GM21360 (cell line): ENCODE results near the gene LENG1.
A peak's percentile ranks its signal among the peaks of the same experiment; 100 is the strongest.
"Not testable (repeated sequence)": the region's sequence is repeated elsewhere in the genome, so short reads cannot be mapped to it uniquely, and the experiment has no call there.

Experiments used
- ATAC-seq: cut with Tn5 transposase; IDR thresholded peaks from one replicate; pipeline ENCODE4 v1.9.1; 2021; ENCODE audit warnings: mild to moderate bottlenecking, moderate library complexity; ENCODE audit not compliant: unreplicated experiment

Gene LENG1

DNA sequence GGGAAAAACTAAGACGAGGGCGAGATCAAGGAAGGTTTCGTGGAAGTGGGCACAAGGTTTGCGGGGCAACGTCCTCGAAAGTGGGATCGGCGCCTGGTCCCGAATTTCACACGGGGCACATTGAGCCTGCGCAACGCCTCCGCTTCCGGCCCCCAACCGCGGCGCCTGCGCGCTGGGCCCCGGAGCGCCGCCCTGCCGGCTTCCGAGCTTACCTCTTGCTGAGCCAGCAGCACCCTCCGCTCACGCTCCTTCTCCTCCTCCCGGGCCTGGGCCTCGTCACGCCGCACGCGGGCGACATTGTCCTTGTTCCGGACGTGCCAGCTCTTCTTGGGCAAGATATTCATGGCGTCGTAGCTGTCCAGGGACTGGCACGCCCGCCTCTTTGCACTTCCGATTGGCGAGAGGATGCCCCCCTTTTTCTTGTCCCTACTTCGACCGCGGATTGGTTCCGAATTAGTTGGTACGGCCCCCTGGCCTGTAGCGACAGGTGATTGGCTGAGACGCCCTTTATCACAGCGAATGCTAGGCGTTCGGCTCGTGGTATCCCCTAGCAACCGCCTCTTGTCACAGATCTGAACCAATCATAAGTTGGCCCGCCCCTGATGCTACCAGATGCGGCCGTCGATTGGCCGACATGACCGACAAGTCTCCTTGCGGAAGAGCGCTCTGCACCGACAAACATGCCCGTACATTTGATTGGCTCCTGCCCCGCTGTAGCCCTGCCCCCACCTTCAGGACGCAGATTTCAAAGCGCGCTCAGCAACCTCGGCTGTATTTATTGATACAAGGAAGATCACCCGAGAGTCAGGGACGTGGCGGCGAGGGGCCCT lies at the start of gene LENG1:
TSS of gene LENG1 (minus strand) at position 370 of the 830 bp plus-strand sequence. CDS start at position 344, 26 bp downstream.
- ATAC-seq, result peak; percentile 80

DNA sequence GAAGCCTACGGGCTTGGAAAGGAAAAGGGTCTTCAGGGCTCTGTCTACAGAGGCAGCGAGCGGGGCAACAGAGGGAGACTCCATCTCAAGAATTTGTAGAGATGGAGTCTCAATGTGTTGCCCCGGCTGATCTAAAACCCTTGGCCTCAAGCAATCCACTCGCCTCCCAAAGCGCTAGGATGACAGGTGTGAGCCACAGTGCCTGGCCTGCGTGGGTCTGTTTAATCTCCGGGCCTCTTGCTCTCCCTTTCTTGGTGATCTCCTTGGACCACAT lies 49.2 kb upstream of the LENG1 start:
- ATAC-seq, result no peak

DNA sequence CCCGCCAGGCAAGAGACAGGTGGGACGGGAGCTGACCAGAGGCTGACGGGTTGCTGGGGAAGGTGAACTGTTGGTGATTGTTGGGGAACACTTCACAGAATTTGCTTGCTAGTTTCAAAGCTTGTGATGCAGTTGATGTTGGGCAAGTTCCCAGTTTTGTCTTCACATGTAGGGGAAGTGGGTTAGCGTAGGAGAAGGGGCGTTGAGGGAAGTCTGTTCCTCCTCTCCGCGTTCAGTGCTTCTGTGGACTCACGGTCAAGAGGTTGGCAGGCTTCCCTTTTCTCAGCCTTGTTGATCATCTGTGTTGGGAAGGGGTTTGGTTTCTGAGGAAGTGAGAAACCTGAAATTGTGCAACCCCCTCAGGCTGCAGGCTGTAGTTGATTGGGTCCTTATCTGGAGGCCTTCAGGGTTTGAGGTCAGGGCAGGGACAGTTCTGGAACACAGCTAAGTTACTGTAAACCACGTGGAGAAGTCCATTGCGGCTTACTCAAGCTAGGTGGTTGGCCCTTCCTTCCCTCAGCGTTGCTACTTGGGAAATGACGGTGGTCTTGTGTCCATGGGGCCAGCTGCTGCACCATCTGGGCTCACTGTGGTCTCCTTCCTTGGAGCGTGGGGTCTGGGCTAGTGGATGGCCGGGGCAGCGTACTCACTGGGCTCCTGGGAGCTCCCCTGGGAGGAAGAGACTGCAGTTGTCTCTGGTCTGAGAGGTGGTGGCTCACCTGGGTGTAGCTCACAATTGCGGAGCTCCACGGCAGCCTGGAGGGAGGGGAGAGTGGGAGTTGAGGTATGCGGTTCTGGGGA lies 48.7 kb upstream of the LENG1 start:
- ATAC-seq, result peak; percentile 49

GRCh38 chr19:54207676-54207982 lies 48.1 kb upstream of the LENG1 start:
- ATAC-seq, result no peak

- ATAC-seq, result not testable (repeated sequence)
Observed at GRCh38 chr19:54207193-54207592, 47.7 kb upstream of the LENG1 start.

DNA sequence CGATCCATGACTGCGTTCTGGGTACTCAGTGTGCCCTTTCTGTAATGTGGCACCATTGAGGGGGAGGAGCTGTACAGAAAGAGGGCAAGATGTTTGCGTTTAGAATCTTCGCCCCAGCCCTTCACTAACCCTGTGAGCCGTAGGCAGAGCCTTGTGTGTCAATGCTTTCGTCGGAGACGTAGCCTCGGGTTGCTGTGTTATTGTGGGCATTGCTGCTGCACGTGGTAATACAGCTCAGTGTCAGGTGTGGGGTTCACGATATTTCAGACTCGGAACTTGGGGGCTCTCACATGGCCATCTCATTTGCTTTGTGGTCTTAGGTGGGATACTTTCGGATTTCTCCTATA lies 47.3 kb upstream of the LENG1 start:
- ATAC-seq, result no peak

DNA sequence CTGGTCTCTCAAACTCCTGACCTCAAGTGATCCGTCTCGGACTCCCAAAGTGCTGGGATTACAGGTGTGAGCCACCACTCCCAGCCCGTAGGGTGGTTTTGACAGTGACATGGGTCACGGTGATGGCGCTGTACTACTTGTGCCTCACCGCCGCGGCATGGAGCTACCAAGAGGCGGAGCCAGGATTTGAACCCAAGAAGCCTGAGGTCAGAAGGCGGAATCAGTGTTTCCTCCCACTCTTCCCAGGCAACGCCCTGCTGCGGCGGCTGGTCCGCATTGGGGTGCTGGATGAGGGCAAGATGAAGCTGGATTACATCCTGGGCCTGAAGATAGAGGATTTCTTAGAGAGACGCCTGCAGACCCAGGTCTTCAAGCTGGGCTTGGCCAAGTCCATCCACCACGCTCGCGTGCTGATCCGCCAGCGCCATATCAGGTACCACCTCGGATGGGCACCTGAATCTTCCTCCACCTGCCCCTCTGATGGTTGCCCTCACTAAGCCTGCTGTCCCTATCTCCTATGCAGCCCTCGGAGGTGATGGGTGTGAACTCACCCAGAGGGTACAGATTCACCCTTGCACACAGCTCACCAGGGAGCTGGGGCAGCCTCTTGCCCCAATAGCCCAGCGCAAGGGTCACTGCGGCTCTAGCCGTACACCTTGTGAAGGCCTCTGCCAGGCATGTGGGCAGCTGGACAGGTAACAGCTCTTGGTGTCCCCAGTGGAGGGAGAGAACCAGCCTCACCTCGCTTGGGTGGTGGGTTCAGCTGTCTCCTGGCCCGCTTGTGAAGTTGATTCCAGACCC lies 46.7 kb upstream of the LENG1 start:
- no peak for ATAC-seq

DNA sequence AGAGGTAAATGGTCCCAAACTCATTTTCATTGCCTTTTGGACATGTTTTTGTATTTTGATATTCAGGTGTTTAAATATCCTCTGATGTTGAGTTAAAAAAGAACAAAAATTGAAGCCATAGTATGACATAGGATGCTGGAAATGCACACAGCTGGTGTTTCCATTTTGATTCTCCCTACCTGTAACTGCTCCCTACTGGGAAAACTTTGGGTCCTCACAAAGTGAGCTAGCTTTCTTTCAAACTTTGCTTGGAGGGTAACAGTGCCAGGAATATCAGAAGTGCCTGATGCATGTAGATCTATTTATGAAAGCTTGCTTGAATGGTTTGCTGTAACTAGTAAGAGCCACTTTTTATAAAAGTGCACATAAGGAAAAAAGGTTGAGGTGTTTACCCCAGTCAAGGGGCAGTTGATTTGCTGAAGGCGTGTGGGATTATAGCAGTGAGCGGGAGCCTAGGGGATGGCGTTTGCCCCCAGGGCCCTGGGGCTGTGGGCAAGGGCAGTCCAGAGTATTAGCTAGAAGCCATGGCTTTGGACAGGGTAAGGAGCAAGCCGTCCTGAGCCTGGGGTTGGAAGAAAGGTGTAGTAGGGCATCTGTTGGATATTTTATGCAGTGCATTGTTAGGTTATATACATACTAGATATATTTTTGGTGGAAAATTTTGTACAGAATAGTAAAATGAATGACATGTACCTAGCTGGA lies 45.4 kb upstream of the LENG1 start:
- ATAC-seq, result no peak

DNA sequence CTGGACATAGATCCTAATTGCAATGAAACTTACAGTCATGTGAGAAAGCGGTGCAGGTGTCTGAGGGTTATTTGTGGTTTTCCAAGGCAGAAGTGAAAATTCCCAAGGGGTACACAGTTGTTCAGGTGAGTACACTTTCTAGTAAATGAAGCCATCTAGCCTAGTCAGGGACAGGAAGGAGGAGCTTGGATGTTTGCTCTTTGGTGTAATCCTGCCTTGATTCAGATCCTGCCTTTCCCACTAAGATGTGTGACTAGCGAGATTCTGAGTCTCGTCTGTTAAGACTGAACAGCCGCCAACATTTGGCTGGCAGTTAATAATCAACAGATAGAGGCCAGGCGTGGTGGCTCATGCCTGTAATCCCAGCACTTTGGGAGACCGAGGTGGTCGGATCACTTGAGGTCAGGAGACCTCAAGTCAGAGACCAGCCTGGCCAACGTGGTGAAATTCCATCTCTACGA lies 43.7 kb upstream of the LENG1 start:
- no peak for ATAC-seq

DNA sequence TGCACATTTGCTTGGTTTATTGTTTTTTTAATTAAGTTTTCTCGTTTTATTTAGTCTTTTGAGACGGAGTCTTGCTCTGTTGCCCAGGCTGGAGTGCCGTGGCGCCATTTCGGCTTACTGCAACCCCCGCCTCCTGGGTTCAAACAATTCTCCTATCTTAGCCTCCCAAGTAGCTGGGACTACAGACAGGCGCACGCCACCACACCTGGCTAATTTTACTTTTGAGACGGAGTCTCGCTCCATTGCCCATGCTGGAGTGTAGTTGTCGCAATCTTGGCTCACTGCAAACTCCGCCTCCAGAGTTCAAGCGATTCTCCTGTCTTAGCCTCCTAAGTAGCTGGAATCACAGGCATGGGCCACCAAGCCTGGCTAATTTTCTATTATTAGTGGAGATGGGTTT lies 42.5 kb upstream of the LENG1 start:
- ATAC-seq, result no peak

GRCh38 chr19:54201172-54201701 lies 41.7 kb upstream of the LENG1 start:
- ATAC-seq, result no peak

- ATAC-seq, result no peak
Observed at GRCh38 chr19:54199401-54199800, 39.9 kb upstream of the LENG1 start.

DNA sequence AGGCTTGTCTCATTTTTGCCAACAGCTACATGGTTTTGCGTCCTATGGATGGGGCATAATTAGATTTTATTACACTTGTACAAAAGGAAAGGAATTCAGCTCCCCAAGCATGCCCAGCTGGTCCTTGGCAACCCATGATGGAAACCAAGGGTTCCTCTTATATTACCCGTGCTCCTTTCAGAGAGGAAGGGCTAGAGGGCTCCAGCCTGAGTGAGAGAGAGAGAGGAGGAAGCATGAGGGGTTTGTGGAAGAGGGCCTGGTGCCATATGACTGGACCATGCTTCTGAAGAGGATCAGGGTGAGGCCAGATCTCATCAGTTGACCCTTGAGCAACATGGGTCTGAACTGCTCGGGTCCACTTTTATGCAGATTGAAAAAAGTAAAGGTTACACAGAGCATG lies 37.6 kb upstream of the LENG1 start:
- no peak for ATAC-seq

DNA sequence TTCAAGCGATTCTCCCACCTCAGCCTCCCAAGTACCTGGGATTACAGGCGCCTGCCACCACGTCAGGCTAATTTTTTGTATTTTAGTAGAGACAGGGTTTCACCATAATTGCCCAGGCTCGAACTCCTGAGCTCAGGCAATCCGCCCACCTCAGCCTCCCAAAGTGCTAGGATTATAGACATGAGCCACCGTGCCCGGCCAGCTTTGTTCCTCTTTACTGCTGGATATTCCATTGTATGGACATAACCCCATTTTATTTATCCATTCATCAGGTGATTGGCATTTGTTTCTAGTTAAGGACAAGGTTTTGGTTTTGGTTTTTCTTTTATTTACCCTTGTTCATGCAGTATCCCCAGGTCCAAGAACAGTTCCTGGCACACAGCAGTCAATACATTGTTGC lies 37.0 kb upstream of the LENG1 start:
- no peak for ATAC-seq

- not testable (repeated sequence) for ATAC-seq
Observed at GRCh38 chr19:54194463-54194862, 34.9 kb upstream of the LENG1 start.

- no peak for ATAC-seq
Observed at GRCh38 chr19:54193011-54193410, 33.5 kb upstream of the LENG1 start.

- ATAC-seq, result no peak
Observed at GRCh38 chr19:54191811-54192453, 32.4 kb upstream of the LENG1 start.

DNA sequence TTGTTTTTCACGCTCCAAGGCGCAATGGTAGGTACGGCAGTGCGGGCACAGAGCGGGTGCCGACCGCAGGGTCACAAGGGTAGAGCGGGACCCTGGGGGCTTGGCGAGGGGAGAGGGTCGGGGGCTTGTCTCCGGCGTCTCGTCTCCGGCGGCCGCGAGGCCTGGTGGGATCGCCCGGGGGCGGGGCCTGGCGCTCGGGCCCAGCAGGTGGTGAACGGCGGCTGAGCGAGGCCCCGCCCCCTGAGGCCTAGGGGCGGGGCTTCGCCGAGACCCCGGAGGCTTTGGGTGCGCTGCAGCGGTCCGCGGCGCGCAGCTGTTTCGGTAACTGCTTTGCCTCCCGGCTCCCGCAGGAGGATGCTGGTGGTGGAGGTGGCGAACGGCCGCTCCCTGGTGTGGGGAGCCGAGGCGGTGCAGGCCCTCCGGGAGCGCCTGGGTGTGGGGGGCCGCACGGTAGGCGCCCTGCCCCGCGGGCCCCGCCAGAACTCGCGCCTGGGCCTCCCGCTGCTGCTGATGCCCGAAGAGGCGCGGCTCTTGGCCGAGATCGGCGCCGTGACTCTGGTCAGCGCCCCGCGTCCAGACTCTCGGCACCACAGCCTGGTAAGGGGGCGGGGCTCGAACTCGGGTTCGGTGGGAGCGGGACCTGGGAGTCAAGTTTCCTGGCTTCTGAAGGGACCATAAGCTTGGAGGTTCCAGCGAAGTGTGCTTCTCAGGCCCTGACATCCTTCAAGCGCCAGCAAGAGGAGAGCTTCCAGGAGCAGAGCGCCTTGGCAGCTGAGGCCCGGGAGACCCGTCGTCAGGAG lies 31.7 kb upstream of the LENG1 start, which contains the start of gene TSEN34:
TSS of gene TSEN34 (plus strand) at position 298 of the 800 bp plus-strand sequence. CDS start at position 355, 57 bp downstream.
- ATAC-seq, result peak; percentile 22

GRCh38 chr19:54190503-54191010 lies 31.0 kb upstream of the LENG1 start:
- ATAC-seq, result peak; percentile 41
